OCI-LY3 (cell line): Measurements from ENCODE around the gene PATJ.

Experiments used
- H2AFZ ChIP-seq: fragments of 200-600, 300-600 bp; shearing (Covaris generic); 2 replicates; pipeline ENCODE4 v1.6.0; 2014; ENCODE audit warnings: antibody characterized with exemption, low read depth, low read length
- H3K27ac ChIP-seq: fragments of 200-600, 300-600 bp; sonication (generic); 2 replicates; pipeline ENCODE4 v1.5.1; 2014; ENCODE audit warnings: mild to moderate bottlenecking, low read length, moderate library complexity, mixed read lengths
- H3K27me3 ChIP-seq: fragments of 200-600, 300-600 bp; sonication (generic); 2 replicates; pipeline ENCODE4 v1.6.1; 2014; ENCODE audit warnings: low read depth, low read length, mixed read lengths
- H3K36me3 ChIP-seq: fragments of 200-600, 300-600 bp; sonication (generic); replicated peaks from 2 replicates; pipeline ENCODE3; 2014; ENCODE audit warnings: low read depth, low read length, mixed read lengths
- H3K4me1 ChIP-seq: fragments of 300-600, 200-600 bp; sonication (generic); 2 replicates; pipeline ENCODE4 v1.6.1; 2014; ENCODE audit warnings: low read length, mixed read lengths
- H3K4me2 ChIP-seq: fragments of 200-600, 300-600 bp; sonication (generic); 2 replicates; pipeline ENCODE4 v1.6.1; 2014; ENCODE audit warnings: low read length, mixed read lengths
- H3K4me3 ChIP-seq: fragments of 300-600, 200-600 bp; sonication (generic); 2 replicates; pipeline ENCODE4 v1.5.1; 2014; ENCODE audit warnings: antibody characterized with exemption, mild to moderate bottlenecking, low read length, moderate library complexity
- H3K79me2 ChIP-seq: fragments of 300-600, 200-600 bp; shearing (Covaris generic); 2 replicates; pipeline ENCODE4 v1.6.1; 2014; ENCODE audit warnings: mild to moderate bottlenecking, low read length, mixed read lengths
- H3K9ac ChIP-seq: fragments of 300-600, 200-600 bp; shearing (Covaris generic); 2 replicates; pipeline ENCODE4 v1.6.0; 2014; ENCODE audit warnings: mild to moderate bottlenecking, low read length, moderate library complexity
- H3K9me3 ChIP-seq: fragments of 200-600, 300-600 bp; shearing (Covaris generic); 2 replicates; pipeline ENCODE4 v1.6.1; 2014; ENCODE audit warnings: low read length, mixed read lengths; ENCODE audit not compliant: insufficient read depth
- H4K20me1 ChIP-seq: fragments of 200-600, 300-600 bp; sonication (generic); 2 replicates; pipeline ENCODE4 v1.6.1; 2016; ENCODE audit warnings: low read length, mixed read lengths; ENCODE audit not compliant: insufficient read depth
- EZH2phosphoT487 ChIP-seq: fragments of 200-600 bp; shearing (Covaris generic); IDR thresholded peaks from 2 replicates; pipeline ENCODE4 v1.6.1; 2018; ENCODE audit warnings: antibody characterized with exemption, mixed run types, low read depth
- TF ChIP-seq, protein P1 (sequence below): fragments of 200-600, 300-600 bp; sonication (generic); IDR thresholded peaks from 2 replicates; pipeline ENCODE4 v1.5.1; 2014; ENCODE audit warnings: antibody characterized with exemption, low read length, low read depth

Gene PATJ

DNA sequence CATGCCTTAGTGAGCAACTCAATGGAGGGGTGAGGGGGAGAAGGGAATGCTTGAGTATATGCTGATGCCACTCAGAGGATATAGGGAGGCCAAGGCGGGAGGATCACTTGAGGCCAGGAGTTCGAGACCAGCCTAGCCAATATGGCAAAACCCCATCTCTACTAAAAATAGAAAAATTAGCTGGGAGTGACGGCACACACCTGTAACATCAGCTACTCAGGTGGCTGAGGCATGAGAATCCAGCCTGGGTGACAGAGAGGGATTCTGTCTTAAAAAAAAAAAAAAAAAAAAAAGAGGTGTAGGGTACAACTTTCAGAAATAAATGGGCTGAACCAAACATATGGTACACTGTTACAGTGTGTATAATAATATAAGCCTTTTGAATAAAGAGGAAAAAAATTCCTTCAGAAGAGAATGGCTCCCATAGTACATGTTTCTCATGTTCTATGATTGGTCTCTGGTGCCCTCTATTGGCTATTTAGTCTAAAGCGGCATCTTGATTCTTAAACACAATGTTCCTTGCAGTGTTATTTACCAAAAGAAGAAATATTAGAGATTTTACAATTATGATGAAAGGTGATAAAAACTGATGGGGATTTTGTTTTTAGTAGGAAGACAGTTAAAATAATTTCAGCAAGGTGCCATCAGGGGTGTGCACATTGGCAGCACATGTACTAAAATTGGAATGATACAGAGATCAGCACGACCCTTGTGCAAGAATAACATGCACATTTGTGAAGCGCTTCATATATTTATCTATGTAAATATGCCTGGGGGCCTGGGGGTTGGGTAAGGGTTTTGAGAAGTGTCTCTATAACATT is 109.8 kb downstream of the PATJ start:
- Histone ChIP-seq H3K9ac (no peak overlapping the region), H3K36me3 (no peaks in the 10 kb centered on the region), H3K4me2 (no peak overlapping the region), H3K27ac (no peak overlapping the region), H3K4me3 (no peak overlapping the region), H3K79me2 (no peaks in the 10 kb centered on the region), H3K9me3 (no peaks in the 10 kb centered on the region), H2AFZ (no peak overlapping the region), H3K4me1 (no peaks in the 10 kb centered on the region), H4K20me1 (no peaks in the 10 kb centered on the region), H3K27me3 (no peaks in the 10 kb centered on the region)
- TF ChIP-seq, protein P1, sequence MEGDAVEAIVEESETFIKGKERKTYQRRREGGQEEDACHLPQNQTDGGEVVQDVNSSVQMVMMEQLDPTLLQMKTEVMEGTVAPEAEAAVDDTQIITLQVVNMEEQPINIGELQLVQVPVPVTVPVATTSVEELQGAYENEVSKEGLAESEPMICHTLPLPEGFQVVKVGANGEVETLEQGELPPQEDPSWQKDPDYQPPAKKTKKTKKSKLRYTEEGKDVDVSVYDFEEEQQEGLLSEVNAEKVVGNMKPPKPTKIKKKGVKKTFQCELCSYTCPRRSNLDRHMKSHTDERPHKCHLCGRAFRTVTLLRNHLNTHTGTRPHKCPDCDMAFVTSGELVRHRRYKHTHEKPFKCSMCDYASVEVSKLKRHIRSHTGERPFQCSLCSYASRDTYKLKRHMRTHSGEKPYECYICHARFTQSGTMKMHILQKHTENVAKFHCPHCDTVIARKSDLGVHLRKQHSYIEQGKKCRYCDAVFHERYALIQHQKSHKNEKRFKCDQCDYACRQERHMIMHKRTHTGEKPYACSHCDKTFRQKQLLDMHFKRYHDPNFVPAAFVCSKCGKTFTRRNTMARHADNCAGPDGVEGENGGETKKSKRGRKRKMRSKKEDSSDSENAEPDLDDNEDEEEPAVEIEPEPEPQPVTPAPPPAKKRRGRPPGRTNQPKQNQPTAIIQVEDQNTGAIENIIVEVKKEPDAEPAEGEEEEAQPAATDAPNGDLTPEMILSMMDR: peak; percentile 66
- TF ChIP-seq EZH2phosphoT487: no peak

DNA sequence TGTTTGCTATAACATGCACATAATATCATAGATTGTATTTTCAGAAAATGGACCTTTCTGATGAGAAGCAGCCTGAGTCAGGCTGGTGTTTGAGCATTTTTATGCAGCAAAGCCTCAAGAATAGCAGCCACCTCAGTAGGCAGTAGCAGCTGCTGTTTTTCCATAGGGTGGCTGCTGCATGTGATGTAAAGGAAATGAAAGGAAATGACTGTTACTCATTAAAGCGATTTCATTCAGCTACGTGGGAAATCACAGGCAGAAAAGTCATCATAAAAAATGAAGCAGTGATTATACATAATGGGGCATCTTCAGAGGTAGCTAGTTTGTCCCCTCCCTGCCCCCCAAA is 110.4 kb downstream of the PATJ start:
- no peaks in the 10 kb centered on the region for H3K4me1 ChIP-seq
- H3K9me3 ChIP-seq: no peaks in the 10 kb centered on the region
- H4K20me1 ChIP-seq: no peaks in the 10 kb centered on the region
- no peak overlapping the region for H3K4me3 ChIP-seq
- no peak overlapping the region for H3K9ac ChIP-seq
- no peaks in the 10 kb centered on the region for H3K79me2 ChIP-seq
- no peak overlapping the region for H2AFZ ChIP-seq
- no peak overlapping the region for H3K4me2 ChIP-seq
- H3K27me3 ChIP-seq: no peaks in the 10 kb centered on the region
- TF ChIP-seq, protein P1: no peak
- no peak for TF ChIP-seq EZH2phosphoT487
- no peaks in the 10 kb centered on the region for H3K36me3 ChIP-seq
- no peak overlapping the region for H3K27ac ChIP-seq

DNA sequence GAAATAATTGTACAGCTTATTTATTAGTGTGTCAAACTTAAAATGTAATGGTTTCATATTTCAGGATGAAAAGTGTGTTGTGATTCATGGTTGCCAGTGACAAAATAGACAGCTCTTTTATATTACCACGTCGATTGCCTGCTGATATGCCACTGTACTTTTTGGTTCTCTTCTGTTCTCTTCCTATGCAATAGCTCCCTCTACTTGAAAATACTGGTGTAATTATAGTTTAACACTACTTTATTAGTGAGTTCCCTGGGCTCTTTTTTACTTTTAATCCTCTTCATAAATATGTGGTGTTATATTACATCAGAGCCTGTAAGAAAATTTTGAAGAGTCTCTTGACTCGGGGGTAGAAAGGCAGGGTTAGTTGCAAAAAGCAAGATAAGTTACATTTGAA is 111.3 kb downstream of the PATJ start:
- no peak overlapping the region for H3K4me2 ChIP-seq
- no peak overlapping the region for H3K9ac ChIP-seq
- no peaks in the 10 kb centered on the region for H3K27me3 ChIP-seq
- no peak overlapping the region for H3K27ac ChIP-seq
- H3K4me3 ChIP-seq: no peak overlapping the region
- H2AFZ ChIP-seq: no peak overlapping the region
- TF ChIP-seq EZH2phosphoT487: no peak
- TF ChIP-seq, protein P1: peak; percentile 23; the same call in 1 of the 2 replicates
- no peaks in the 10 kb centered on the region for H3K4me1 ChIP-seq
- no peaks in the 10 kb centered on the region for H3K9me3 ChIP-seq
- no peaks in the 10 kb centered on the region for H3K36me3 ChIP-seq
- H3K79me2 ChIP-seq: no peaks in the 10 kb centered on the region
- H4K20me1 ChIP-seq: no peaks in the 10 kb centered on the region

DNA sequence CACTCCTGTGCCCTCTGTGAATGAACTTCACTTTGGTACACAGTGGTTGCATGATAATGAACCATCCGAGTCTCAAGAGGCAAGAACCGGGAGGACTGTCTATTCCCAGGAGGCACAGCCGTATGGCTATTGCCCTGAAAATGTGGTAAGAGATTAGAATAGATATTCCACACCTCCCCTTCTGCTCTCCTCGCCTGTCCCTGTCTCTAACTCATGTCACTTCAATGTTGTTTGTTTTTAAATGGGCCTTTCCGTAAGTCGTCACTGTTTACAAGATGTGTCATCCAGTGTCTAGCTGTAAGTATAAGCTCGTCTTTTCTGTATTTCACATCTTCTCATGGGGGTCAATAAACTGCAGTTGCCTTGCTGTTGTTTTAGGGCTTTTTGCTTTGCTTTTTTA is 122.2 kb downstream of the PATJ start:
- H3K4me1 ChIP-seq: no peaks in the 10 kb centered on the region
- no peaks in the 10 kb centered on the region for H3K27me3 ChIP-seq
- no peaks in the 10 kb centered on the region for H4K20me1 ChIP-seq
- H3K9ac ChIP-seq: no peak overlapping the region
- TF ChIP-seq, protein P1: no peak
- no peak for TF ChIP-seq EZH2phosphoT487
- no peak overlapping the region for H3K27ac ChIP-seq
- H3K79me2 ChIP-seq: no peaks in the 10 kb centered on the region
- H3K4me2 ChIP-seq: no peak overlapping the region
- H3K4me3 ChIP-seq: no peak overlapping the region
- H2AFZ ChIP-seq: no peak overlapping the region
- H3K9me3 ChIP-seq: no peaks in the 10 kb centered on the region
- no peaks in the 10 kb centered on the region for H3K36me3 ChIP-seq
